Stimulated activated effector memory CD8-positive, alpha-beta T cell treated with anti-CD3 and anti-CD28 coated beads, Interleukin-12 subunit alpha, Interleukin-12 subunit beta, amount 100 ng/mL, for 72 hours (primary cell): Measurements from ENCODE around the gene GFI1B.

ENCODE experiments used
- ATAC-seq: fragments of 150-1000 bp; cut with Tn5 transposase; 2 replicates; pipeline ENCODE4 v1.10.0; 2021
- DNase-seq, 2 donors: peaks; one replicate each; pipeline ENCODE4 v3.0.0; 2021 to 2022; ENCODE audit warnings: low spot score in 2 of 2
- H3K27ac Mint-ChIP-seq: one replicate; pipeline ENCODE4 v1.8.0; 2022; ENCODE audit warnings: mild to moderate bottlenecking, mixed read lengths
- H3K36me3 Mint-ChIP-seq: one replicate; pipeline ENCODE4 v1.8.0; 2022; ENCODE audit warnings: mild to moderate bottlenecking, mixed read lengths
- H3K4me1 Mint-ChIP-seq: one replicate; pipeline ENCODE4 v1.8.0; 2022; ENCODE audit warnings: mixed read lengths
- H3K4me3 Mint-ChIP-seq: one replicate; pipeline ENCODE4 v1.8.0; 2022; ENCODE audit warnings: mild to moderate bottlenecking, mixed read lengths
- H3K9me3 Mint-ChIP-seq: one replicate; pipeline ENCODE4 v1.8.0; 2022; ENCODE audit warnings: mixed read lengths

Gene GFI1B

DNA sequence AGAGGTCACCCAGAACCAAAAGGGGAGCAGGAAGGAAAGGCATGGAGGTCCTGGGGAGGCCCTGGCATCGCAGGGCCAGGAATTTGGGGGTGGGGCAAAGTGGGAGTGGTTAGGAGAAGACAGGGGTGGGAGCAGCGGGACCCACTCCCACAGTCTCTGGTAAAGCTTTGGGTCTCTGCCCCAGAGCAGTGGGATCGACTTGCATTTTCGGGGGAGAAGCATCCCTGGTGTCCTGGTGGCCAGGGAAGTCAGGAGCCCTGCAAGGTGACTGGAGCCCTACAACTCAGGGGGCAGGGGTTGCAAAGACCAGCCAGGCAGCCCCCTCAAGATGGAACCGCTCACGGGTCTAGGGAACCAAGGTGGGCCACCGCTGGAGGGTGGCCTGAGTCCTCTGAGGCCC, 29.9 kb downstream of the GFI1B start:
- no peaks in the 10 kb centered on the region for H3K4me1 Mint-ChIP-seq
- no peak overlapping the region for H3K4me3 Mint-ChIP-seq
- no peak for DNase-seq
- no peaks in the 10 kb centered on the region for H3K36me3 Mint-ChIP-seq
- no peak overlapping the region for H3K27ac Mint-ChIP-seq
- H3K9me3 Mint-ChIP-seq = no peaks in the 10 kb centered on the region
- no peak for ATAC-seq

DNA sequence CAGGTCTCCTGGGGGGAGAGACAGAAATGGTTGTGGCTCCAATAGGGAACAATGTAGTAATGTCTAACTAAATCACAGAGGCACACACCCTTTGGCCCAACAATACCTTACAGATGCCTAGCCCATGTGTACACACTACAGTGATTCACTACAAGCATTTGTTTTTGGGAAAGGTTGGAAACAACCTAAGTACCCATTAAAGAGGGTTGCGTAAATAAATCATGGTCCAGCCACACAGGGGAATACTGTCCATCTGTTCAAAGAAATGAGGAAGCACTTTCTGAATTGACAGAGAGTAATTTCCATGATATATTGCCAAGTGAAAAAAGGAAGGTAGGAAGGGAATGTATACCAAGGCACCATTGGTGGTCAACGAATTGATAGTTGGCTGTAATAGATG, 30.3 kb downstream of the GFI1B start:
- Mint-ChIP-seq H3K4me3 (no peak overlapping the region), H3K36me3 (no peaks in the 10 kb centered on the region), H3K27ac (no peak overlapping the region), H3K9me3 (no peaks in the 10 kb centered on the region), H3K4me1 (no peaks in the 10 kb centered on the region)
- ATAC-seq (no peak), DNase-seq (no peak)

DNA sequence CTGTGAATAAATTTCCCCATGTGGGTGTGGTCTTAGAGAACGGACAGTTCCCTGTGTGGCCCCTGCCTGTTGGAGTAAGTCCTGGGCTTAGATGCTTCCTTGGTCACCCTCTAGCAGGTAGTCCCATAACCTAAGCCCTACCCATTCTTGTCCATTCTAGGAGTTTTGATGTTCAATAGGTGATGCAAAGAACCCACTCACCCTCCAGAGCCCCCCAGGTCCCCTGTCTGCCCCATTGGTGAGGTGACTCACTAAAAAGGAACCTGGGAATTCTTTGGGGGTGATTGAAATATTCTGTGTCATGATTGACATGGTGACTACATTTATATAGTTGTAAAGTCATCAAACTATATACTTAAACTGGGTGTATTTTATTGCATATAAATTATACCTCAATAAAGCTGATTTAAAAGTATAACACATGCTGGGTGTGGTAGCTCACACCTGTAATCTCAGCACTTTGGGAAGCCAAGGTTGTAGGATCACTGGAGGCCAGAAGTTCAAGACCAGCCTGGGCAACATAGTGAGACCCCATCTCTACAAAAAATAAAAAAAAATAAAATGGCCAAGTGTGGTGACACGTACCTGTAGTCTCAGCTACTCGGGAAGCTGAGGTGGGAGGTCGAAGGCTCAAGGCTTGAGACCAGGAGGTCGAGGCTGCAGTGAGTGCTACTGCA, 31.6 kb downstream of the GFI1B start:
- no peak for DNase-seq
- Mint-ChIP-seq H3K9me3 (no peaks in the 10 kb centered on the region), H3K4me1 (no peaks in the 10 kb centered on the region), H3K27ac (no peak overlapping the region), H3K4me3 (no peak overlapping the region), H3K36me3 (no peaks in the 10 kb centered on the region)
- no peak for ATAC-seq

DNA sequence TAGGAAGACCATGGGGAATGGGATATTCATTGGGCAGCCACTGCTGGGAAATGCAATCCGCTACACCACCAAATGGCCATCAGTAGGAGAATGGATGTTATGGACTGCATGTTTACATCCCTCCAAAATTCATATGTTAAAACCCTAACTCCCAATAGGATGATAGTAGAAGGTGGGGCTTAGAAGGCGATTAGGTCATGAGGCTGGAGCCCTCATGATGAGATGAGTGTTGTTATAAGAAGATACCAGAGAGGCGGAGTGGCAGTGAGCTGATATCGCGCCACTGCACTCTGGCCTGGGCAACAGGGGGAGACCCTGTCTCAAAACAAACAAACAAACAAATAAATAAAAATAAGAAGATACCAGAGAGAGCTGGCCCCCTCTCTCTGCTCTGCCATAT, 36.2 kb downstream of the GFI1B start:
- DNase-seq (no peak), ATAC-seq (no peak)
- H3K4me1 Mint-ChIP-seq = no peaks in the 10 kb centered on the region
- H3K9me3 Mint-ChIP-seq = no peaks in the 10 kb centered on the region
- no peak overlapping the region for H3K27ac Mint-ChIP-seq
- no peak overlapping the region for H3K4me3 Mint-ChIP-seq
- H3K36me3 Mint-ChIP-seq = no peaks in the 10 kb centered on the region

DNA sequence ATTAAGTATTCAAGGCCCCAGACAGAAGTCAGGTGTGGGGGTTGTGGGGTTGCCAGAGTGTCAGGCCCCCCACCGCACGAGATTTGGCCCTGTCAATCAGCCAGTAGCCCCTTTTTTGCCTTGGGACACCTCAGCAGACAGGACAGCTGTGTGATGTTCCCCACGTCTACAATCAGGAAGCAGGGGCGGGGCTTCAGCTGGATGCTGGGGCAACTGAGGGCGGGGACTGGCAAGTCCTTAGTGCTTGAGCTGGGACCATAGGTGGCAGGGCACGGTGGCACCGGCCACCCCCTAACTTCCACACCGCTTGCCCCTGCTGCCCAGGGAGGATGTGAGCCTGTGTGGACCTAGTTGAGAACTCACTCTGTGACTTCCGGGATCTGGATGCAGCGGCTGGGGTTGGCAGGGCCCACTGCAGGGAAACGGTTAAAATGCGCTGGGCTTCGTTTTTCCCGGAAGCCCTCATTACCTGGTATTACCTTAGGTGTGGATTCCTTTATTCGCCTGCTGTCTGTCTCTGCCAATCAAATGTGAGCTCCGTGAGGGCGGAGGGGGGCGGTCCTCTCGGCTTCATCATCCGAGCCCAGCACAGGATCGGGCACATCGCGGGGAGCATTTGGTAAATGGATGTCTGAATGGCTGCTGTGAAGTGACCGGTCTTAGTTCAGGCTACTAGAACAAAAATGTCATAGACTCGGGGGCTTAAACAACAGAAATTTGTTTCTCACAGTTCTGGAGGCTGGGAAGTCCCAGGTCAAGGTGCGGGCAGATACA, 44.8 kb downstream of the GFI1B start:
- H3K4me3 Mint-ChIP-seq = peak overlapping the region; percentile 64
- H3K36me3 Mint-ChIP-seq = no peaks in the 10 kb centered on the region
- peak; percentile 78 for ATAC-seq
- no peaks in the 10 kb centered on the region for H3K9me3 Mint-ChIP-seq
- H3K4me1 Mint-ChIP-seq = peaks cover 8% of the 10 kb centered on the region
- peak overlapping the region; percentile 63 for H3K27ac Mint-ChIP-seq
- DNase-seq = peak; percentile 38 to 62

DNA sequence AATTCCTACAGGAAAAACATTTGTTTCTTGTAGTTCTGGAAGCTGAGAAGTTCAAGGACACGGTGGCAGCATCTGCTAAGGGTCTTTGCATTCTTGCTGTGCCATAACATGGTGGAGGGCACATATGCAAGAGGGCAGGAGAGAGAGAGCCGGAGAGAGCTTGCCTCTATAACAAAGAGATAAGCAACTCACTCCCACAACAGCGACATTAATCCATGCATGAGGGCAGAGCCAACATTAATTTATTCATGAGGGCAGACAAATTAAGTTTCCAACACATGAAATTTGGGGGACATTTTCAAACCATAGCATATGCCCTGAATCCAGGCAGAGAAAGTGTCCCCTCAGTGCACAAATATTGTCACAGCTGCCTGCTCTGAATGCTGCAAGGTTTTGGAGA, 47.9 kb downstream of the GFI1B start:
- H3K4me1 Mint-ChIP-seq = peaks cover 18% of the 10 kb centered on the region
- DNase-seq = no peak
- ATAC-seq = no peak
- no peaks in the 10 kb centered on the region for H3K9me3 Mint-ChIP-seq
- H3K36me3 Mint-ChIP-seq = peaks cover 7% of the 10 kb centered on the region
- H3K27ac Mint-ChIP-seq = no peak overlapping the region
- no peak overlapping the region for H3K4me3 Mint-ChIP-seq

DNA sequence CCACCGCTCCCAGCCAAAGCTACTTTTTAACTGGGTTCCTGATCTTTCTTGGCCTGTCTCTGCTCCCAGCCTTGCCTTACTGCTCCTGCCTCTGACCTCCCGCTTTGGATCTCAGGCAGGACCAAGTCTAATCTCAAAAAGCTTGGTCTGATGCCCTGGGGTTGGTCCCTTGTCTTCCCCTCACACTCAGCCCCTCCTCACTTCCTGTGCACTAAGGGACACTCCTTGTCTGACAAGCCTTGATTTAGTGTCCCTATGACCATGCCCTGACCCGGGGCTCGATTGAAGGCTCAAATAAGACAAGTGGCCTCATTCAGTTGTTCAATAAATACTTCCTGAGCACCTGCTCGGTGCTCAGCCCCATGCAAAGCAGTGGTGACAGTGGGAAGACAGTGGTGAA, 48.6 kb downstream of the GFI1B start:
- Mint-ChIP-seq H3K4me3 (no peak overlapping the region), H3K36me3 (peaks cover 14% of the 10 kb centered on the region), H3K27ac (peak overlapping the region; percentile 11), H3K4me1 (peaks cover 25% of the 10 kb centered on the region), H3K9me3 (no peaks in the 10 kb centered on the region)
- no peak for ATAC-seq
- no peak for DNase-seq

DNA sequence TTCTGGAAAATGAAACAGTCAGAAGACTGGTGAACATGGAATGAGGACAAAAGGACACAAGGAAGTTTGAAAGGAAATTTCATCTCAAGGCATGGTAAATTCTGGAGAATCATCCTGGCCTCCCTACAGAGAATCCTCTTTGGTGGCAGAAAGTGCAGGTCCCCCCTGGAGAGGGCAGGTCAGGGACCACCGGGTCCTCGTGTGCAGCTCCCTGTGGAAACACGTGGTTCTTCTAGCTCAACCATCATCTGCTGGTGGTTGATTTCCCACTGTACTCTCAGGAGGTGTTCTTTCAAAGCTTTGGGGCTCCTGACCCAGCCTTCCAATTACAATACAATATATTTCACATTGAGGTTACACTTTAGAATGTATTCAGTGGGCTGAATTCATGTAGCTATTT, 49.7 kb downstream of the GFI1B start:
- peaks cover 18% of the 10 kb centered on the region for H3K36me3 Mint-ChIP-seq
- no peak for ATAC-seq
- DNase-seq = no peak
- peak overlapping the region; percentile 93 for H3K4me3 Mint-ChIP-seq
- H3K9me3 Mint-ChIP-seq = no peaks in the 10 kb centered on the region
- peaks cover 28% of the 10 kb centered on the region for H3K4me1 Mint-ChIP-seq
- H3K27ac Mint-ChIP-seq = no peak overlapping the region

DNA sequence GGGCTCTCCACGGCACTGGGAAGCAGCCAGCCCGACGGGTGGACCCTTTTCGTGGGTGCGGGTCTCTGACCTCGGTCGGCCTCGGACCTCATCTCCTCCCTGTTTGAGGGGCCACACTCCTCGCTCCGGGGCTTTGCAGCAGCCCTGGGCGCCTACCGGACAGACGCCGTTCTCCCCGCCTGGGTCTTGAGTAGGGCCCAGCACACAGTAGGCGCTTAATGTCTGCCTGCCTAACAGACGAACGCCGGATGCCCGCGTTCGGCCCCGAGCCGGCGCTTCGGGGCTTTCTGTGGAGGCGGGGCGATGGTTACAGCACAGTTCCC, 51.5 kb downstream of the GFI1B start:
- Mint-ChIP-seq H3K36me3 (peaks cover 18% of the 10 kb centered on the region), H3K4me3 (peak overlapping the region; percentile 93), H3K27ac (peak overlapping the region; percentile 98), H3K4me1 (peaks cover 41% of the 10 kb centered on the region), H3K9me3 (no peaks in the 10 kb centered on the region)
- DNase-seq (no peak), ATAC-seq (peak; percentile 35)

DNA sequence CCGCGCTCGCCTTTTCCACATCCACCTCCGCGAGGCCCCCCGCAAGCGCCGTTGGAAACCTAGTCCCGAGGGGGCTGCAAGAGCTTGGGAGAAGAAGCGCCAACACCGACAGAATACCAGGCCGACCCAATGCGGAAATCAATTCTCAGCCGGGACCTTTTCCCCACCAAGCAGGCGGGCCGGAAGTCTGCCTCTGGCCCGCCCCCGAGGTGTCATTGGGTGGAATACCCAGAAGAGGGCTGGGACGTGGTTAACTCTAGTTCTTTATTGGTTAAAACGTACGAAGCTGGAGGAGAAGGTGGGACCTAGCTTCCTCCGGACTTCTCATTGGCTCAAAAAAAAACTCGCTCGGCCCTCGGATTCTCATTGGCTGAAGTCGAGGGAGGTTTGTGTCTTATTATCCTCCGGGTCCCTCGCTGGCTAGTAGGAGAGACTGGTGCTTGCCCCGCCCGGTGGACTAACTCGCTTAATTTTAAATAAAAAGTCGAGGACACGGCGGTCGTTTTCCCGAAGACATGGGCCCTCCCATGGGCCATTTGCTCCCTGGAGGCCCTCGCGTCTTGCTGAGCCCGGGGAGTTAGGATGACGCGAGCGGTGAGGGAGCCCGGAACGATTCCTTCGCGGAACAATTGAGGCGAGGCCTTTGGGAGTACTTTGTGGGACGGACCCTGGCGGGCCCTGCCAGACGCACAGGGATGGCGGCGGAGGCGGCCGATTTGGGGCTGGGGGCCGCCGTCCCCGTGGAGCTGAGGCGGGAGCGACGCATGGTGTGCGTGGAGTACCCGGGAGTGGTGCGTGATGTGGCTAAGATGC, 52.0 kb downstream of the GFI1B start, which contains the start of gene GTF3C5:
Gene GTF3C5 (plus strand): TSS at position 681 of the 813 bp plus-strand sequence. CDS start 15 bp downstream, at position 696.
- H3K4me3 Mint-ChIP-seq = peak within 1 kb of the TSS; percentile 93
- H3K4me1 Mint-ChIP-seq = peaks cover 41% of the 10 kb centered on the region
- ATAC-seq = peak; percentile 97
- H3K9me3 Mint-ChIP-seq = no peaks in the 10 kb centered on the region
- peak; percentile 77 to 94 for DNase-seq
- peak within 1 kb of the TSS; percentile 98 for H3K27ac Mint-ChIP-seq
- H3K36me3 Mint-ChIP-seq = peaks cover 18% of the 10 kb centered on the region

DNA sequence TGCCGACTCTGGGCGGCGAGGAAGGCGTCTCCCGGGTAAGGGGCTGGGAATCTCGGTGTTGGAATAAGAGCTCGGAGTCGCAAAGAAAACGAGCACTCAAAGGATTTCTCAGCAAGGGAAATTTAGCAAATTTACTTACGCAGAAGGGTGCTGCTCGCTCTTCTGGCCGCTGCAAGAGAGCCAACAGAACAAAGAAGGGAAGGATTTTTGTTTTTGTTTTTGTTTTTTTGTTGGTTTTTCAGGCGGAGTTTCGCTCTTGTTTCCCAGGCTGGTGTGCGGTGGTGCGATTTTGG, 52.6 kb downstream of the GFI1B start:
- ATAC-seq (no peak), DNase-seq (no peak)
- Mint-ChIP-seq H3K4me1 (peaks cover 41% of the 10 kb centered on the region), H3K27ac (peak overlapping the region; percentile 98), H3K9me3 (no peaks in the 10 kb centered on the region), H3K4me3 (peak overlapping the region; percentile 93), H3K36me3 (peaks cover 18% of the 10 kb centered on the region)

DNA sequence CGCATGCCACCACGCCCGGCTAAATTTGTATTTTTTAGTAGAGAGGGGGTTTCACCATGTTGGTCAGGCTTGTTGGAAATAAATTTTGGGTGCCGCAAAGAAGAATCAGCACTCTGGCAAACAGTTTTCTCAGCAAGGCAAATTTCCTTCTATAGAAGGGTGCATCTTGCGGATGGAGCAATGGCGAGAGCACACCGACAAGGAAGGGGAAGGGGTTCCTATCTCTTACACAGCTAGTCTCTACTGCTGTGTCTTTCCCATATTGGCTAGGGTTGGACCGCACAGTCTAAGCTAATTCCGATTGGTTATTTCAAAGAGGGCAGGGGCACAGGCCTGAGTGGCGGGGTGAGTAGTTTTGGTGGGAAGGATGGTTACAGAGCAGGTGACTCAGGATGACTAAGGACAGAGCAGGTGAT, 53.0 kb downstream of the GFI1B start:
- H3K9me3 Mint-ChIP-seq = no peaks in the 10 kb centered on the region
- H3K4me1 Mint-ChIP-seq = peaks cover 41% of the 10 kb centered on the region
- H3K36me3 Mint-ChIP-seq = peaks cover 18% of the 10 kb centered on the region
- H3K27ac Mint-ChIP-seq = peak overlapping the region; percentile 98
- peak overlapping the region; percentile 93 for H3K4me3 Mint-ChIP-seq
- ATAC-seq = no peak
- DNase-seq = no peak

DNA sequence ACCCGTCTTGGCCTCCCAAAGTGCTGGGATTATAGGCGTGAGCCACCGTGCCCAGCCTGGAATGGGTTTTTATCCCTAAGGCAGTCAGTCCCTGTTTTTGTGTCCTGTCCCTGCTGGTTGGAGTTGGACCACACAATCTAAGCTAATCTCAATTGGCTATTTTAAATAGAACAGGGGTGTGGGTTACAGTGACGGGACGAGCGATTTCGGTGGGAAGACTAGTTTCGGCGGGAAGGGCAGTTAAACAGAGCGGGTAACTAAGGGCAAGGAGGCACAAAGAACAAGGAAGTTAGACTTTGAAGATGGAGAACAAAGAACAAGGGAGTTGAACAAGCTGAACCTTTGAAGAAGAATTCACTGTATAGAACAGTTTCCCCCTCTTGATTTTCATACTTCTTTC, 53.7 kb downstream of the GFI1B start:
- peak overlapping the region; percentile 93 for H3K4me3 Mint-ChIP-seq
- ATAC-seq (no peak), DNase-seq (no peak)
- peaks cover 23% of the 10 kb centered on the region for H3K36me3 Mint-ChIP-seq
- no peaks in the 10 kb centered on the region for H3K9me3 Mint-ChIP-seq
- peak overlapping the region; percentile 98 for H3K27ac Mint-ChIP-seq
- peaks cover 41% of the 10 kb centered on the region for H3K4me1 Mint-ChIP-seq

DNA sequence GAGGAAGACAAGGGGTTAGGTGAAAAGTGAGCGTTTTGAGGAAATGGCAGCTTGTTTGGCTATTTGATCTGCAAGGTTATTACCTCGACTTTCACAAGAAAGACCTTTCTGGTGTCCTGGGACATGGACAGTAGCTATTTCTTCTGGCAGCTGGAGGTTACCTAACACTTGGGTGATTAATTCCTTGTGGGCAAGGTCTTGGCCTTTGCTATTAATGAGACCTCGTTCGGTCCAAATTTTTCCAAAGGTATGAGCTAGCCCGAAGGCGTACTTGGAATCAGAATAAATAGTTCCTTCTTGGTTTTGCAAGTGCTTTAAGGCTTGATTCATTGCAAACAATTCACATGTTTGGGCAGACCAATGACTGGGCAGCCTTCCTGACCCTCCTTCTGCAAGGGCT, 57.2 kb downstream of the GFI1B start:
- Mint-ChIP-seq H3K4me3 (no peak overlapping the region), H3K27ac (no peak overlapping the region), H3K4me1 (peaks cover 46% of the 10 kb centered on the region), H3K36me3 (peaks cover 27% of the 10 kb centered on the region), H3K9me3 (no peaks in the 10 kb centered on the region)
- no peak for ATAC-seq
- no peak for DNase-seq

DNA sequence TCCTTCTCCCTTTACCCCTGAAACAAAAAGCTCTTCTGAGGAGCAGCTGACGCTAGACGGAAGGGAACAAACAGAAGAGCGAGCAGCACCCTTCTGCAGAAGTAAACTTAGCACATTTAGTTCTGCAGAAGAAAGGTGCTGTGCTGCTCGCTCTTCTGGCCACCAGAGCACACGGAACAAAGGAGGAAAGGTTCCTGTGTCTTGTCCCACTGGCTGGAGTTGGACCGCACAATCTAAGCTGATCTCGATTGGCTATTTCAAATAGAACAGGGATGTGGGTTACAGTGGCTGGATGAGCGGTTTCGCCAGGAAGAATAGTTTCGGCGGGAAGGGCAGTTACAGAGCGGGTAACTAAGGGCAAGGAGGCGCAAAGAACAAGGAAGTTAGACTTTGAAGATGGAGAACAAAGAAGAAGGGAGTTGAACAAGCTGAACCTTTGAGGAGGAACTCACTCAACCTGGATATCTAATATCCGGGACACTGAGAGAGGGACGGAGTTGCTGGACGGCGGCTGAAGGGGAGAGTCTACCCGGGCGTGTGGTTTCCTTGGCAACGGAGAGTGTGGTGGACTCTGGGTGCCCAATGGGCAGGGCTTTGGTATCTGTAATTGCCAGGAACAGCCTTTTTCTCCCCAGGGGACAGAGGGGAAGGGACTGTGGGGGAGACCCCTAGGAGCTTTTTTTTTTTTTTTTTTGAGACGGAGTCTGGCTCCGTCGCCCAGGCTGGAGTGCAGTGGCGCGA, 59.5 kb downstream of the GFI1B start:
- H3K27ac Mint-ChIP-seq = peak overlapping the region; percentile 26
- peaks cover 30% of the 10 kb centered on the region for H3K4me1 Mint-ChIP-seq
- no peak overlapping the region for H3K4me3 Mint-ChIP-seq
- H3K36me3 Mint-ChIP-seq = peaks cover 19% of the 10 kb centered on the region
- DNase-seq (no peak), ATAC-seq (no peak)
- no peaks in the 10 kb centered on the region for H3K9me3 Mint-ChIP-seq
